Nephron (organoid): ENCODE data around the gene FRG2.
"Not testable (repeated sequence)": the region's sequence is repeated elsewhere in the genome, so short reads cannot be mapped to it uniquely, and the experiment has no call there.

Experiments
- H3K27ac Mint-ChIP-seq, 3 experiments: 2 replicates each; pipeline ENCODE4 v1.8.0; 2020; ENCODE audit warnings: mixed read lengths in 3 of 3, mild to moderate bottlenecking in 2 of 3, moderate library complexity in 1 of 3
- H3K27me3 Mint-ChIP-seq: 2 replicates; pipeline ENCODE4 v1.8.0; 2021; ENCODE audit warnings: low read depth, mild to moderate bottlenecking, moderate library complexity, mixed read lengths
- H3K36me3 Mint-ChIP-seq: 2 replicates; pipeline ENCODE4 v1.8.0; 2020; ENCODE audit warnings: low read depth, mixed read lengths
- H3K4me1 Mint-ChIP-seq: 2 replicates; pipeline ENCODE4 v1.8.0; 2020; ENCODE audit warnings: mixed read lengths
- H3K4me3 Mint-ChIP-seq, 3 experiments: 2 replicates each; pipeline ENCODE4 v1.8.0; 2020; ENCODE audit warnings: mild to moderate bottlenecking in 3 of 3, mixed read lengths in 3 of 3, moderate library complexity in 2 of 3
- H3K9me3 Mint-ChIP-seq: 2 replicates; pipeline ENCODE4 v1.8.0; 2020; ENCODE audit warnings: mixed read lengths
- TF ChIP-seq, protein P1 (sequence below), 3 experiments: fragments of 200-600 bp; sonication (generic); IDR thresholded peaks; one replicate each; pipeline ENCODE4 v1.5.0; 2021; ENCODE audit warnings: antibody characterized with exemption in 3 of 3; ENCODE audit not compliant: unreplicated experiment in 3 of 3

Gene FRG2

DNA sequence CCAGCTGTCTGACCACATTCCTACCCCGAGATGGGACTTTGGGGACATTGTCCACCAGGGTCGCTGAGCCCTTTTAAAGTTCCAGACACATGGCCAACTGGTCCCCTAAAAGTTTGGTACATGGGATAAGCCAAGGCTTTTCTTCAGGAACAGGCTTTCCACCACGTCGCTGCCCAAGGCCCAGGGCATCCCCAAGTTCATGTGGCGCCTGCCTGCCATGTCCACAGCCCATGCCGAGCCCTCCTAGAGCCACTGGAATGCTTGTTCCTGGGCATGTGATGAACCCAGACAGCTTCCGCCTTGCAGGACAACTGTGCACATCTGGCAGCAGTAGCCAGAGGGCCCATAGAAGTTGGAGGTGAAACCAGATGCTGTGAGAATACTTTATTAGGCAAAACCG, 45.1 kb downstream of the FRG2 start:
- H3K4me3 Mint-ChIP-seq = no peak overlapping the region
- H3K27me3 Mint-ChIP-seq = peaks cover 3% of the 10 kb centered on the region
- peaks cover 48% of the 10 kb centered on the region for H3K9me3 Mint-ChIP-seq
- H3K36me3 Mint-ChIP-seq = peaks cover 3% of the 10 kb centered on the region
- TF ChIP-seq, protein P1, sequence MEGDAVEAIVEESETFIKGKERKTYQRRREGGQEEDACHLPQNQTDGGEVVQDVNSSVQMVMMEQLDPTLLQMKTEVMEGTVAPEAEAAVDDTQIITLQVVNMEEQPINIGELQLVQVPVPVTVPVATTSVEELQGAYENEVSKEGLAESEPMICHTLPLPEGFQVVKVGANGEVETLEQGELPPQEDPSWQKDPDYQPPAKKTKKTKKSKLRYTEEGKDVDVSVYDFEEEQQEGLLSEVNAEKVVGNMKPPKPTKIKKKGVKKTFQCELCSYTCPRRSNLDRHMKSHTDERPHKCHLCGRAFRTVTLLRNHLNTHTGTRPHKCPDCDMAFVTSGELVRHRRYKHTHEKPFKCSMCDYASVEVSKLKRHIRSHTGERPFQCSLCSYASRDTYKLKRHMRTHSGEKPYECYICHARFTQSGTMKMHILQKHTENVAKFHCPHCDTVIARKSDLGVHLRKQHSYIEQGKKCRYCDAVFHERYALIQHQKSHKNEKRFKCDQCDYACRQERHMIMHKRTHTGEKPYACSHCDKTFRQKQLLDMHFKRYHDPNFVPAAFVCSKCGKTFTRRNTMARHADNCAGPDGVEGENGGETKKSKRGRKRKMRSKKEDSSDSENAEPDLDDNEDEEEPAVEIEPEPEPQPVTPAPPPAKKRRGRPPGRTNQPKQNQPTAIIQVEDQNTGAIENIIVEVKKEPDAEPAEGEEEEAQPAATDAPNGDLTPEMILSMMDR (IDR thresholded peaks at IDR 0.05; ENCODE audit: unreplicated experiment in 3 of 3) = no peak
- peaks cover 11% of the 10 kb centered on the region for H3K4me1 Mint-ChIP-seq
- no peak overlapping the region for H3K27ac Mint-ChIP-seq

DNA sequence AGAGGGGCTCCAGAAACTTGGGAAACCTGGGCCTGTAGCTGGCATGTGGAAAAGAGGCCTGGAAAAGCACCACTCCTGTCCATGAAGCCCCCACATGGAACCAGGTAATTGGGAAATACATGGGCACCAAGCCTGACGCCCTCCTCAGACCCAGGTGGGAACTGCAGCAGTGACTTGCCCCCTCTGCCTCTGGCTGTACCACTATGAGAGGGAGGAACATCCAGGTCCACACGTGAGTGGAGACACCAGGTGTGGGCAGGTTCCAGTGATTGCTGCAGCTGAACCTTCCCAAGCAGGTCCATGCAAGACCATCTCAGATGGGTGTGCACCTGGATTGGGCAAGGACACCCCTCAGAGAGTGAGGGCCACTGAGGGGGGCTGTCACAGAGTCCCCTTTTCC, 46.8 kb downstream of the FRG2 start:
- H3K27ac Mint-ChIP-seq, H3K27me3 Mint-ChIP-seq, H3K4me1 Mint-ChIP-seq, H3K4me3 Mint-ChIP-seq, H3K36me3 Mint-ChIP-seq: not testable (repeated sequence)
- peaks cover 36% of the 10 kb centered on the region for H3K9me3 Mint-ChIP-seq

DNA sequence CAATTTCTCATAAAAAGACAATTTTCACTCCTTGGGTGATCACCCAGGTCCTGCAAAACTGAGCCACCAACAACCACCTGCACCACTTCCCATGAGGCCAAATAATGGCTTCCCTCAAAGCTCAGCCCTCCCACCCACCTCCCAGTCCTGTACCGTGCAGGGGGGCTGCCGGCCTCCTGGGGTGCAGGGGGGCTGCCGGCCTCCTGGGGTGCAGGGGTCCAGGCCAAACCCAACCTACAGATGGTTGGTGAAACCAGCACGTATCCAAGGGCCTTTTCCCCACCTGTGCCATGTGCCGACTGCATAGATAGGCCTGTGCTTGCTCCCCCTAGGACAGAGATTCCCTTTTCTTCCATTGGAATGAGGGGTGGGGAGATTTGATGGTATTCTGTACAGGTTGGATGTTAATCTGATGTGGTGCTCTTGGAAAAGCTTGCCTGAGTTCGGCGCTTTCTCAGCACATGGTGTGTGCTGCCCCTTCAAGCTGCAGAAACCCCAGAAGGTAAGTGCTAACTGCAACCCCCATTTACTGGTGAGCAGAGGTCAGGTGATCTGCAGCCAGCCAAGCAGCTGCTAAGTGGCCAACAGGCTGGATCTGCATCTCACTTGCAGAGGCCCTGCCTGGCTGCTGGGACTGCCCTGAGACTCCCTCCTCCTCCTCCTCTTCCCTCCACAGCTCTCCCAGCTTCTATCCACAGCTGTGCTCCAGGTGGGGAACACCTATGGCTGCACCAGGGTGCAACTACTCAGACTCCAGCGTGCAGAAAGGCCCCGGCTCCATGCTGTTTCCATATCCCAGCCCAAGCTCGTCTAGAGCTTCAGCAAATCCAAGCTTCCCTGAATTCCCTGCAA, 47.6 kb downstream of the FRG2 start:
- Mint-ChIP-seq H3K36me3 (no peaks in the 10 kb centered on the region), H3K27ac (no peak overlapping the region), H3K4me1 (no peaks in the 10 kb centered on the region), H3K4me3 (no peak overlapping the region), H3K27me3 (peaks cover 3% of the 10 kb centered on the region), H3K9me3 (peaks cover 31% of the 10 kb centered on the region)
- TF ChIP-seq, protein P1 (IDR thresholded peaks at IDR 0.05; ENCODE audit: unreplicated experiment in 3 of 3) = no peak
